Right lobe of liver (tissue), 4 donors: ENCODE data around the gene TGFBR3.

ENCODE experiments used
- CTCF ChIP-seq, 4 donors: fragments of 200-600 bp in 3 of 4; fragments of 450-650 bp in 1 of 4; IDR thresholded peaks; one replicate each; pipeline versions ENCODE4 v1.5.1 to v1.8.0; 2016 to 2022; ENCODE audit warnings: antibody characterized with exemption in 4 of 4, mild to moderate bottlenecking in 2 of 4
- POLR2A ChIP-seq: fragments of 450-650 bp; IDR thresholded peaks from one replicate; pipeline ENCODE4 v1.6.1; 2017; ENCODE audit warnings: antibody characterized with exemption, mild to moderate bottlenecking
- donor health status: DM: no; HTN: no; CAD: no.
- donor health status: DM: no; HTN: no; CAD: no.
- donor health status: DM: no; HTN: yes; CAD: no.

GRCh38 chr1:91751275-91751674 lies 134.7 kb downstream of the TGFBR3 start:
- TF ChIP-seq CTCF (IDR thresholded peaks at IDR 0.05): no peak
- TF ChIP-seq POLR2A: no peak
